HG03103 (cell line): ENCODE data around the gene CAT.

Source experiments
- ATAC-seq: cut with Tn5 transposase; IDR thresholded peaks from one replicate; pipeline ENCODE4 v1.9.1; 2021; ENCODE audit warnings: low read depth; ENCODE audit not compliant: unreplicated experiment

Gene CAT

DNA sequence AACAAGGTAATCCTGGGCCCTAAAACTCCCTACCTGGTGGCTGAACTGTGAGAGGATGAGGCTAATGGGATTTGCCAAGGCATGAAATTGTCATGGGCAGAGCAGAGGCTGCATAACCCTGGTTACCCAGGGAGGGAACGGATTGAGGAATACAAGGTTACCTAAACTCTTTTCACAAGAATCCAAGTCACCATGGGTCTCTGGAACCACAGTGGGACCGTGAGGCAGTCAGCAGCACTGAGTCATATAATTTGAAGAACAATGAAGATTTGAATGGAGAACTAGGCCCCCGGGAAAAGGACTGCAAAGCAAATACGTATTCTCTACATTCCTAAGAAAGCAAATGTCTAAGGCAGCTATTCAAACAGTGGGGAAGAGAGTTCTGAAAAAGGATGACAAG is 19.8 kb downstream of the CAT start:
- ATAC-seq = no peak

DNA sequence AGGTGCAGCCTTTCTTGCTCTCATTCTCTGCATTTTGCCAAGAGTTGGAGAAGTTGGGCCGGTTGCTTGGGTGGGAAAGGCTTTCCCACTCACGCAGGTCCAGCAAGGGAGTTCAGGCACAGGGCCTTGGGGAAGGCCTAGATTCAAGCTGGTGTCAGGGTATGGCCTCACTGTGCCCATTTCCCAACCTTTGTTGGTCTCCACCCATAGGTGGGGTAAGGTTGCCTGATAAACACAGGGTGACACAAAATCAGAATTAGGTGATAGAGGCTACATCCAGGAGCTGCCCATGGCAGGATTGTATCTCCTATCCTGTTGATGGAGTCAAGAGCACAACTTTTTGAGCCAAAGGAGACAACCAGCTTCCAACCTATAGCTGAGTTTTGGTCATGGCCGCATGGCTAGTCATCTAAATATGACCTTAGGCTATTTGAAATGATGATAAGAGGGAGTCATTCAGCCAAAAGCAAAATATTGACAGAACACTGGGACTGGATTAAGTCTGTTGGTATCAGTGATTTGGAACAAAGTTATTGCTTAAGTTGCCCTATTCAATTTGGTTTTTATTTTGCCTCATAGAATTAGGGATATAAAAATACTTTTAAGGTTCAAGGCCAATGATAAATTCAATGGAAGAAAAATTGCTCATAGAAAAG is 20.9 kb downstream of the CAT start:
- no peak for ATAC-seq

DNA sequence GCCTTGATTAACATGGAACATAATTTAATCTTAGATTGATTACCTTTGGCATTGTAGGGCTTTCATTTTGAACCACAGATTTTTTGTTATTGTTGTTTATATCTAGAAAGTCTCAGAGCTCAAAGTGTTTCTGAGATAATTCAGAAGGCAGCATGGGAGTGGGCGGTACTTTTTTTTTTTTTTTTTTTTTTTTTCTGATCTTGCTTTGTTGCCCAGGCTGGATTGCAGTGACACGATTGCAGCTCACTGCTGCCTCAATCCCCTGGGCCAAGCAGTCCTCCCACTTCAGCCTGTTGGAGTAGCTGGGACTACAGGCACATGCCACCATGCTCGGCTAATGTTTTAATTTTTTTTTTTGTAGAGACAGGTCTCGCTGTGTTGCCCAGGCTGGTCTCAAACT is 21.5 kb downstream of the CAT start:
- no peak for ATAC-seq

DNA sequence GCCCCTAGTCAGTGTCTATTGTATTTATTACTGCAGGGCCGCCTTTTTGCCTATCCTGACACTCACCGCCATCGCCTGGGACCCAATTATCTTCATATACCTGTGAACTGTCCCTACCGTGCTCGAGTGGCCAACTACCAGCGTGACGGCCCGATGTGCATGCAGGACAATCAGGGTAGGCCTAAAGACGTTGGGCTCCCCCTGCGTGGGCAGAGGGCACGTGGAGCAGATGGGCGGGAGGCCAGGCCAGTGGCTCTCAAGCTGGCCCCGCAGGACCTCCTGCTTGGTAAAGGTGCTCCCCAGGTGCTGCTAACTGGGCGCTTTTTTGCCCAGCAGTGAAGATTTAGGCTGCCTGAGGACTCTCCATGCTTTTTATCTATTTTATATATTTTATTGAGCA is 22.5 kb downstream of the CAT start:
- ATAC-seq = no peak

DNA sequence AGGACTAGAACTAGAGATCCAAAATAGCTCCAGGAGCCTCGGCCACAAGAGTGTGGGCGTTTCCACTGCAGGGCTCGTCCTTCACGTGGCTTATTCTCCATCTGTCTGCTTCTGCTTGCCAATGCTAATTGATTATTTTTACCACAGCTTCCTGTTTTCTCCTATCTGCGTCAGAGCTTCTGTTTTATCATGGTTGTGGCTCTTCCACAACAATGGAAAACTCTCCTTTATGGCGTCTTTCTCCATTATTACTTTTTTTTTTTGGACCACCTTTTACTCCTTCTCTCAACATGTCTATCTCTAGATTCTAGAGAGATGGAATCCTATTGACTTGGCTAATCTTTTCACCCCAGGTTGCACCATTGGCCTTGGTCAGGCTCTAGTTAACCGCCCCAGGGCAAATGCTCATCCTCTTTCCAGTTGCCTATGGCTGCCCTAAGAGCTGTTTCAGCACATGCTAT is 25.9 kb downstream of the CAT start:
- ATAC-seq = no peak

DNA sequence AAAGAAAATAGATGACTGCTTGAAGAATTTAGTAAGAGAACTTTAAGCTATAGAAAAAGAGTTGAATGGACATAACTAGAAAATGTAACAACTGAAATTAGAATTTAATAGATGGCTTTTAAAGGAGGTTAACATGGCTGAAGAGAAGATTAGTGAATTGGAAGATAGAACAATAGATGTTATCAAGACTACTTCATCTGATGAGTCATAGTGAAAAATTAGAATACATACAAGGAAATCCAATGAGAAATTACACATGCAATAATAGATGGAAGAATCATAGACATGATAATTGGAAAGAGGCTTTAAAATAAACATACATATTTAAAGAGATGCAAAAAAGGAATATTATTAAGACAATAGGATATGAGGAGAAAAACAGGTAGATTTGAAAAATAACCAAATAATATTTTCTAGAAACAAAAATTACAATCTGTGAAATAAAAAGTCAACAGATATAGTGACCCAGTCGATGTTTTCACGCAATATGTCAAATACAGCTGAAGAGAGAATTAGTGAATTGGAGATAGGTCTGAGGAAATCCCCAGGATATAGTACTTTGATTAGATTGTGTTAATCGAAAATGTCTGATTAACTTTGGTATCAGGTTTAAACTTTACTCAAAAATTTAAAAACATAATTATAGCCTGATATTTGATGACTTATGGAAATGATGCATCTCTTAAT is 28.2 kb downstream of the CAT start:
- ATAC-seq = no peak

DNA sequence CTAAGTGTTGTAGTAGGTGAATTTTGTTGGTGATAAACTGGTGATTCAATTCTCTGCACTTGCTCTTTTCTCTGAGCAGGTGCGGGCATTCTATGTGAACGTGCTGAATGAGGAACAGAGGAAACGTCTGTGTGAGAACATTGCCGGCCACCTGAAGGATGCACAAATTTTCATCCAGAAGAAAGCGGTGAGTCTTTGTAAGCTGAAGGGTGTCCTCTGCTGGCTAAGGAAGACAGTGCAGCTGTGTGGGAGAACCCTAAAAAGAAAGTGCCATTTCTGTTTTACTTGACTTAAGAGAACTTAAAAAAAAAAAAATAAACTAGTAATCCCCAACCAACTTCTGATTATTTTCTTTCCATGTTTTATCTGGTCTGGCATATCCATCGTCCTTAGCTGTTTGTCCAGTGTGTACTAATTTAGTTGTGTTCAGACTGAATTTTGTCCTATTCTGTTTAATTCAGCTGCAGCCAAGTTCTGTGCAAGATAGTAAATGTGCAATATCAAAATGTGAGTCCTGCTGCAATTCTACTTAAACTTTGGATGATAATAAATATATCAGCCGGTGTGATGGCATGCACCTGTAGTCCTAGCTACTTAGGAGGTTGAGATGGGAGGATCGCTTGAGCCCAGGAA is 29.6 kb downstream of the CAT start:
- ATAC-seq = no peak

DNA sequence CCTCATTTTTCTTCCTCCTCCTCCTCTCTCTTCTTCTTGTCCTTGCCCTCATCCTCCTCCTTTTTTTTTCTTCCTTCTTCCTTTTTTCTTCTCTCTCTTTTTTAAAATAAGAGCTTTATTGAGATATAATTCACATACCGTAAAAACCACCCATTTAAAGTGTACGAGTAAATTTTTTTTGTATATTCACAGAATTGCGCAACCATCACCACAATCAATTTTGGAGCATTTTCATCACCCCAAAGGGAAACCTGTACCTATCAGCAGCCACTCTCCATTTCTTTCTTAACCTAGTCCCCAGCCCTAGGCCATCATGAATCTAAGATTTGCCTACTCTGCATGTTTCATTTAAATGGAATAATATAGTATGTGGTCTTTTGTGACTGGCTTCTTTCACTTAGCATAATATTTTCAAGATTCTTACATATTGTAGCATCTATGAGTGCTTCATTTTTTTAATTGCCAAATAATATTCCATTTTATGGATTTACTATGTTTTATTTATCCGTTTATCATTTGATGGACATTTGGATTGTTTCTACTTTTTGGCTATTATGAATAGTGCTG is 35.0 kb downstream of the CAT start:
- ATAC-seq = no peak

DNA sequence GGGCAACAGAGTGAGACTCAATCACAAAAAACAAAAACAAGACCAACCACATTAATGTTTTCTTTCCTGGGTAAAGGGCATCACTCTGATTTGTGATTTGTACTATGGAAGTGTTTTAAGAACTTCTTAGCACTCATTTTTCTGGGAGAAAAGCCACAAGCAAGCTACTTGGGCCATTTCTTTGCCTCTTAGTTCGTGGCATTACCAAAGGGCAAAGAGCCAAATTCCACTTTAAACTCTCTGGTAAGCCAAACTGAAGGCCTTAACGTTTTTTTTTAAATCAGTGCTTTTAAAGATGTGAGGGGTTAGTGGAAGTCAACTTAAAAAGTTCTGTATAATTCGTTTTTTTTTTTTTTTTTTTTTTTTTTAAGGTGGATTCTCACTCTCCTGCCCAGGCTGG is 36.9 kb downstream of the CAT start:
- ATAC-seq = no peak

DNA sequence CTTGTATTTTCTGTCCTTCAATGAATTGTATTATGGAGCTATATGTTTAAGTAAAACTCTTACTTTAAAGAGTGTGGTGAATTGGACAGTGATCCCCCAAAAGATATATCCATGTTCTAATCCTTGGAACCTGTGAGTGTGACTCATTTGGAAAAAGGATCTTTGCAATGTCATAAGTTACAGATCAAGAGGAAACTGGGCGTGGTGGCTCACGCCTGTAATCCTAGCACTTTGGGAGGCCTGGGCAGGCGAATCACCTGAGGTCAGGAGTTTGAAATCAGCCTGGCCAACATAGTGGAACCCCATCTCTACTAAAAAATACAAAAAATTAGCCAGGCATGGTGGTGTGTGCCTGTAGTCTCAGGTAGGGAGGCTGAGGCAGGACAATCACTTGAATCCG is 38.1 kb downstream of the CAT start:
- ATAC-seq = no peak

DNA sequence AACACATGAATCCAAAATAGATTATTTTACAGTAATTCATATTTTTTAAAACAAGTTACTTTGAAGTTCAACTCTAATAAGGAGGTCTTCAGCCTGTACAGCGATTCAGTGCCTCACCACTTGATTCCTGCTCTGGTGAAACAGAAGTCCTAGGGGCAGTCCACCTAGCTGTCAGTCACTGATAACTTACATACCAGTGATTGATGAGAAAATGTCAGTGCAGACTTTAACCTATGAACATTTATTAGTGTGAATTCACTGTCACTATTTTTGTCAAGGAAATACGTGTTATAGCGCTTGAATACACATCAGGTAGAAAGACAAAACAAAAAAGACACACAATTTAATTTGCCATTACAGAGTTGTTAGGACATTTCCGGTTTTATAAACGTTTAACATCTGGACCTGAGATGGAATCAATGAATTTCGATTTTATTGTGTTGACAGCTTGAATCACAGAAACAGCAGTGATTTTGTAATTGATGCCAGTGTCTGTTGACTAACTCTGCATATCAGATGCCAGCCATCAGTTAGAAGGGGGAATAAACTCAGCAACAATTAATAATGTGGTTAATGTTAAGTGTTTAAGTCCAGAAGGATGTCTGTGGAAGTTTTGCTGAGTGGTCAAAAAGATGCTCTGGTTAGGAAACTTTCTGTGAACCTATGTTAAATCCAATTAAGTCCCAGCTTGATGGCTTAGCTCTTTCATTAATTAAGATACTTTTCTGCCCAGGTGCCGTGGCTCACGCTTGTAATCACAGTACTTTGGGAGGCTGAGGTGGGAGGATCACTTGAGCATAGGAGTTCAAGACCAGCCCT is 40.3 kb downstream of the CAT start:
- no peak for ATAC-seq

DNA sequence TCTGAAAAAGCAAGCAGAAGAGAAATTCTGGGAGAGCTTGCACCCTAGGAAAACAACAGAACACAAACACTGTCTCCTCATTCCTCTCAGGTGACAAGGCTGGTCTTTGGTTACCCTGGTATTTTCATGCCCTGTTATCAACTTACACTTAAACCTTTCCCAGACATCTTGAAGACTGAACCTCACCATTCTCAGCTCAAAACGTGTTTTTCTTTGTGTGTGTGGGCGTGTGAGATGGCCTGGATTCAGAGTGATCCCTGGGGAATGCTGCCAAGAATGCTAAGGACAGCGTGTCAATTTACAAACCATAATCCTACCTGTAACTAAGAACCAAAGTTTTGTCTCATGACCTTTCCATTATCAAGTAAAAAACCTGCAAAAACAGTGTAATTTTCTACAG is 41.6 kb downstream of the CAT start:
- no peak for ATAC-seq

DNA sequence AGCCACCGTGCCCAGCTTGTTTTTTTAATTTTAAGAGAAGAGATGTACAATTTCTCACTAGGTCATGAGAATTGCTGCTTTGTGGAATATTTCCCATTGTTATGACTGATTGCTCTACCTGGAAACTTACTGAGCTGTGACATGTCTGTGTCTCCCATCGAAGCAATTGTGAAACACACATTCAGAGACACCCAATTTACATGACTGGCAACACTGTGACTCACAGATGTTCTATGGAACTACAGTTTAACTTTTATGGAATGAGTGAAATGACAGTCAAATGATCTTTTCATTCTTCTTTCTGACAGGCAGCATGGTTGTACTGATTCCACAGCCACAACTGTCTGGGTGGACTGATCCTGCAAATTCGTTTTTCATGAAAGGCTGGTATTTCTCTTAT is 42.6 kb downstream of the CAT start:
- ATAC-seq = no peak

DNA sequence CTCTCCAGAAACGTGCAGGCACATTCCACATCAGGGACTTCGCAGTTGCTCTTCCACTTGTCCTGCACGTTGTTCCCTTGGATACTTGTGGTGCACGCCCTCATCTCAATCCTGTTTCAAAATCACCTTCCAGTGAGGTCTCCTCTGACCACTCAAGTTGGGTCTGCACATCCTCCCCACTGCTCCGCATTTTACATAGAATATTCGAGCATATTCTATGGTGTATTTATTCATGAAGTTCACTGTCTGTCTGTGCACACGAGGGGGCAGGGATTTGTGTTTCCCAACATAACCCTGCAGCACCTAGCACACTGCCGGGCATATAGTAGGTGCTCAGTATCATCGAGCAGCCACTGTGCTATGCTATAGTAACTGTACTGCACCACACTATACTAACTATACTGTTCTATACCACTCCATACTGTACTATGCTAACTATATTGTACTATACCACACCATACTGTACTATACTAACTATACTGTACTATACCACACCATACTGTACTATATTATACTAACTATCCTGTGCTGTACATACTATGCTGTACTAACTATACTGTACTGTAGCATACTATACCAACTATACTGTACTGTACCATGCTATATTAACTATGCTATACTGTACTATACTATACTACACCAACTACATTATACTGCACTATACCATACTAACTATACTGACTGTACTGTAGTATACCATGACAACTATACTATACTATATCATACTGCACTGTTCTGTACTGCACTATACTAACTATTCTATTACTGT is 44.6 kb downstream of the CAT start:
- no peak for ATAC-seq

DNA sequence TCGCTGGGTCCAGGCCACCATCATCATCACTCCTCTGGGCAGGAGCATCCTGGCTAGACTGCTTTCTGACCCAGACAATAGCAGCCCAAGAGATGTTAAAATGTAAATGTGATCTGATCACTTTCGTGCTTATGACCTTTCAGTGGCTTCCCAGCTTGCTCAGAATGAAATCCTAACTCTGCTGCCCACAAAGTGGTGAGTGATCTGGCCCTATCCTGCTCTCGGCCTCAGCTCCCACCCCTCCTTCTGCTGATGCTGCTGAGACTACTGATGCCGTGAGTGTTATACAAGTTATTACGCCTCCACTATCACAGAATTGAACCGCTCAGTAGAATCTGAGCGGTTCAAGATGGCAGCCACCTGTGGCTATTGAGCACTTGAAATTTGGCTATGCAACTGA is 48.7 kb downstream of the CAT start:
- ATAC-seq = no peak

DNA sequence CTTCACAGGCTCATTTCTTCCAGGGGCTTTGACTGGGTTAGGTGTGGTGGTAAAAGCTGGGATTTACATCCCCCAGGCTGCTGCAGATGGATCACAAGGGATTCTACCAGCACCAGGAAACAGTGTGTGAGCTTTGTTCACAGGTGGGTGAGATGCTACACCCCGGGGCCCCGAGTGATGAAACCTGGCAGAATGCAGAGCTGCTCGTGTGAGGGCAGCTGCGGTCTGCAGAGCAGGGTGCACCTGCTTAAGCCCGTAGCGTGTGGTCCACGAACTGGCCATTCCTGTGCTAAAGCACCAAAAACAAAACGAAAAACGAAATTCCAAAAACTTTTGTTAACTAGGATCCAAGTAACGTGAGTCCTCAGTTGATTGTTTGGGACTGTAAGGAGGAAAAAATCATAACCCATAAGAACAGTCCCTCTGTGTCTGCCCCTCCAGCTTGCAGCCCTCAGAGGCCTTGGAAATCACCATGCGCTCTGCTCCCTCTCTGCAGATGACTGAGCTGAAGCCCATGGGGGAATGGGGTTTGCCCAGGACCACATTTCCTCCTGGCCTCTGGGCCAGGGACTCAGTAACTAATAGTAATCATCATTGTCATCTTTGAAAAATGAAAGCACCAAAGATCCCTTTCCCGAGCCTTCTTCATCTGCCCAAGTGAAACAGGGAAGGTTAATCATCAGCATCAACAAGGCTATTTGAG is 50.3 kb downstream of the CAT start:
- ATAC-seq = no peak

DNA sequence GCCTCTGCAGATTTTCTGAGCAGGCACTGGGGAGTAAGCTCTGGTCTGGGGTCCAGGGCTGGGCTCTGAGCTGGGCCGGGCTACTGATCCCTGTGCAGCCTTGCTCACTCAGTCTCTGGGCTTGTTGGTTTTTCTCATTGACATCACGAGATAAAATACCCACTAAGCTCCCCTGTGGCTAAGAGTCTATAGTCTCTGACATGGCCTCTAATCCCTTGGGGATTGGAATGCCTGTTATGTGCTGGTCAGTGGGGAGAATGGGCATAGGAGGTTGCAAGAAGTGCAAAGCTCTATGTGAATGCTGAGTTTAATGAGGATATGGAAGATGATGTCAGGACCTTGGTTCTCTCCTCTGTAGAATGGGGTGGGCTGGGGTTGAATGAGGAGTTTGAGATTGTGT is 51.6 kb downstream of the CAT start:
- ATAC-seq = no peak

DNA sequence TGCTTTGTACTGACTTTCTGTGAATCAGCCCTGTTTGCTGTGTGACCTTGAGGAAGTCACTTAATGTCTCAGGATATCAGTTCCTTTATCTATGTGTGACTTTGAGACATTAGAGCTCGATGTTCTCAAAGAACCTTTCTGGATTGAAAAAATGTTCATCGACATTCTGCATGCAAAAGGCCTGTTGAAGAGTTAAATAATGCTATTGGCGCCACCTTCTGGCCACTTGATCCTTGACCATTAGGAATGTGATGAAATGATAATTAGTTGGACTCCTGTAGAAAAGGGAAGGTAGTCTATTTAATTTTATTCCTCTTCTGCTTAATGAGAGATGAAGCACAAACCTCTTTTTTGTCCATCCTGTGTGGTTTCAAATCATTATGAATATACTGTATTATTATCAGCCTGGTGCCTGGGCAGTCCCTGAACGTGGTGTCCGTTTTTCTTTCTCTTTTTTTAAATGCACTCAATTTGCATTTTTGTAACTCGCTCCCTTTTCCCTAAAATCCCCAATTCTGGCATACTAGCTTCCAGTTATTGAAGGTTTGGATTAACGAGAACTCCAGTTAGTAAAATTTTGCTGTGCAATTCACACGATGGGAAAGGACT is 54.2 kb downstream of the CAT start:
- no peak for ATAC-seq

DNA sequence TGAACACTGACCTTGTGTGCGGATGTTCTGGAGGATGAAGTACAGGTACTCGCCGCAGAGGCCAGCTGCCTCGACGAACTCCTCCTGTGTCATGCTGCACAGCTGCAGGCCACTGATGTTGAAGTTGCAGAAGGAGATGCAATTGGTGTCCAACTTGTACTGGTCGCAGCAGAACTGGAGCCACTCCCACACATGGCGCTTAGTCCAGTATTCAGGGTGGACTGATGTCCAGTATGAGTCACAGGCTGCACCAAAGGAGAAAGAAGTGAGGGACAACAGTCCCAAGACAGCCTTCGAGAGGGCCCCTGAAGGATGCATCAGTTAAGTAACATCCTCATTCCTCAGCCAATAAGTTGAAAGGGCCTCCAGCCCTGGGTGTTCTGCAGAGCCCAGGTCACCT is 54.7 kb downstream of the CAT start:
- ATAC-seq = no peak
